Central memory CD8-positive, alpha-beta T cell (primary cell): Measurements from ENCODE around the gene XKR8.

Experiments used
- ATAC-seq: fragments of 150-1000 bp; cut with Tn5 transposase; replicated peaks from 2 replicates; pipeline ENCODE4 v1.10.0; 2022; ENCODE audit warnings: mild to moderate bottlenecking, moderate FRiP score, moderate number of reproducible peaks; ENCODE audit not compliant: poor library complexity, severe bottlenecking; ENCODE audit errors: extremely low read depth
- DNase-seq, 2 donors: peaks; one replicate each; pipeline ENCODE4 v3.0.0; 2021; ENCODE audit warnings: low spot score in 2 of 2
- H3K27ac Mint-ChIP-seq: one replicate; pipeline ENCODE4 v1.8.0; 2022; ENCODE audit warnings: low read depth, mild to moderate bottlenecking, moderate library complexity, mixed read lengths
- H3K27me3 Mint-ChIP-seq: one replicate; pipeline ENCODE4 v1.8.0; 2022; ENCODE audit warnings: mixed read lengths
- H3K36me3 Mint-ChIP-seq: one replicate; pipeline ENCODE4 v1.8.0; 2022; ENCODE audit warnings: mild to moderate bottlenecking, moderate library complexity, mixed read lengths; ENCODE audit not compliant: insufficient read depth
- H3K4me1 Mint-ChIP-seq: one replicate; pipeline ENCODE4 v1.8.0; 2022; ENCODE audit warnings: mixed read lengths
- H3K4me3 Mint-ChIP-seq: one replicate; pipeline ENCODE4 v1.8.0; 2022; ENCODE audit warnings: mild to moderate bottlenecking, moderate library complexity, mixed read lengths
- H3K9me3 Mint-ChIP-seq: one replicate; pipeline ENCODE4 v1.8.0; 2022; ENCODE audit warnings: mixed read lengths

XKR8 gene

GRCh38 chr1:27960762-27961645 is 1.2 kb downstream of the XKR8 start:
- Mint-ChIP-seq H3K9me3 (no peaks in the 10 kb centered on the region), H3K36me3 (peaks cover 12% of the 10 kb centered on the region), H3K4me3 (peak overlapping the region; percentile 81), H3K27me3 (peaks cover 7% of the 10 kb centered on the region), H3K4me1 (peaks cover 17% of the 10 kb centered on the region), H3K27ac (peak overlapping the region; percentile 72)
- ATAC-seq (no peak), DNase-seq (no peak)

DNA sequence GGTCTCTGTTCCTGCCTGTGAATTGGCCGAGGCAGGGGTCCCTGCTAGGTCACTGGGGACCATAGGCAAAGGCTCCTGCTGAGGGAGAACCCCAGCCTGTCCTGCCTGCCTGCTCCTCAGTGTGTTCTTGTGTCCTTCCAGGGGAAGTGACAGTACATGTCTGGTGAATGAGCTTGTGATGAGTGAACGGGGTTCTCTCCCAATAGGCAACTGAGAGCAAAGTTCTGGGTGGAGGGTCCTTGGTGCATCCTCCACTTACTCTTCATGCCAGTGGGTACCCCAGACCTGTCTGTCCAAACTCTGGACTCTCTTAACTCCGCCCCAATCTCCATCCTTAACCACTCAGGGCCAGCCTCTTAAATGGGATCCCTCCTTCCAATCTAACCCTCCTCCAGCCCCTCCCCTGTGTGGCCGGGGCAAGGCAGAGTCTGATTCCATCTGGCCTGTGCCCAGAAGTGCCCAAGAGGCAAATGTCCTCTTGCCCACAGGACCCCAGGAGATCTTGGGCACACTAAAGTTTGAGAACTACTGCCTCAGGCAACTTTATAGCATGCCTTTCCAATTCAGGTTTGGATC is 2.0 kb downstream of the XKR8 start:
- peak overlapping the region; percentile 81 for H3K4me3 Mint-ChIP-seq
- peaks cover under 1% of the 10 kb centered on the region for H3K27me3 Mint-ChIP-seq
- peaks cover 17% of the 10 kb centered on the region for H3K4me1 Mint-ChIP-seq
- DNase-seq (no peak), ATAC-seq (no peak)
- H3K27ac Mint-ChIP-seq, result peak overlapping the region; percentile 50
- no peaks in the 10 kb centered on the region for H3K9me3 Mint-ChIP-seq
- peaks cover 15% of the 10 kb centered on the region for H3K36me3 Mint-ChIP-seq

- ATAC-seq, result no peak
- peaks cover 21% of the 10 kb centered on the region for H3K36me3 Mint-ChIP-seq
- peaks cover 20% of the 10 kb centered on the region for H3K4me1 Mint-ChIP-seq
- DNase-seq, result no peak
- H3K27me3 Mint-ChIP-seq, result no peaks in the 10 kb centered on the region
- H3K9me3 Mint-ChIP-seq, result no peaks in the 10 kb centered on the region
- no peak overlapping the region for H3K4me3 Mint-ChIP-seq
- H3K27ac Mint-ChIP-seq, result no peak overlapping the region
Measured at GRCh38 chr1:27963393-27963792, 3.6 kb downstream of the XKR8 start.

- peak overlapping the region; percentile 29 for H3K27ac Mint-ChIP-seq
- peaks cover 23% of the 10 kb centered on the region for H3K36me3 Mint-ChIP-seq
- no peaks in the 10 kb centered on the region for H3K9me3 Mint-ChIP-seq
- H3K4me1 Mint-ChIP-seq, result peaks cover 20% of the 10 kb centered on the region
- ATAC-seq, result no peak
- DNase-seq, result no peak
- H3K27me3 Mint-ChIP-seq, result no peaks in the 10 kb centered on the region
- no peak overlapping the region for H3K4me3 Mint-ChIP-seq
Measured at GRCh38 chr1:27966402-27967105, 6.8 kb downstream of the XKR8 start.

DNA sequence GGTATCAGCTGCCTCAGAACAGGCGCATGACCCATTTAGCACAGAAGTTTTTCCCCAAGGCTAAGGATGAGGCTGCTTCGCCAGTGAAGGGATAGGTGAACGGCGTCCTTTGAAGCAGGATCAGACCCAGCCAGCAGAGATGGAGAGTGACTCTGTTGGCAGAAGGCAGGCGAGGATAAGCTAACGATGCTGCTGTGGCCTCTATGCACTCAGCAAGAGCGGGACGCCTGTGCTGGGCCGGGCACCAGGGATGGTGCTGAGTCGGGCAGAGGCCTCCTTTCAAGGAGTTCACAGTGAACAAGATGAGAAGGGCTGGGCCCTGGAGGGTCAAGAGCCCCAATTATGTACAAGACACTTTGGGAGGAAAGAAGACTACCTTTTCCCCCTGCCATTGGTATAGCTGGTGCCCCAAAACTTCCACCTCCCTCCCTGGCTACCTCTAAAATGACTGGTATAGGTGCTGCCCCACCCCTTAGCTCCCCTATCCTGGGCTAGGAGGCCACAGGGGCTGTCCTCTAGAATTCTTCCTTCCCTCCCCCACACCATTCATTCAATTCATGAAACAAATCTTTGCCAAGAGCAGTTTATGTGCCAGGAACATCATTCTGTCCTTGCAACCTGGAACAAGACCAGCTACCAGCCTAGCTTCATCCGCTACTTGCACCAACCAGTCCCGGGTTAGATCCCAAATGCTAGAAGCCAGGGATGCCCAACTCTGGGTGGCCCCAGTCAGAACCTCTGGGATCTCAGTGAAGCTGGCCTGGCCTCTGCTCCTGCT is 7.5 kb downstream of the XKR8 start:
- DNase-seq, result no peak
- ATAC-seq, result no peak
- Mint-ChIP-seq H3K36me3 (peaks cover 23% of the 10 kb centered on the region), H3K9me3 (no peaks in the 10 kb centered on the region), H3K27me3 (no peaks in the 10 kb centered on the region), H3K27ac (peak overlapping the region; percentile 29), H3K4me1 (peaks cover 14% of the 10 kb centered on the region), H3K4me3 (no peak overlapping the region)

DNA sequence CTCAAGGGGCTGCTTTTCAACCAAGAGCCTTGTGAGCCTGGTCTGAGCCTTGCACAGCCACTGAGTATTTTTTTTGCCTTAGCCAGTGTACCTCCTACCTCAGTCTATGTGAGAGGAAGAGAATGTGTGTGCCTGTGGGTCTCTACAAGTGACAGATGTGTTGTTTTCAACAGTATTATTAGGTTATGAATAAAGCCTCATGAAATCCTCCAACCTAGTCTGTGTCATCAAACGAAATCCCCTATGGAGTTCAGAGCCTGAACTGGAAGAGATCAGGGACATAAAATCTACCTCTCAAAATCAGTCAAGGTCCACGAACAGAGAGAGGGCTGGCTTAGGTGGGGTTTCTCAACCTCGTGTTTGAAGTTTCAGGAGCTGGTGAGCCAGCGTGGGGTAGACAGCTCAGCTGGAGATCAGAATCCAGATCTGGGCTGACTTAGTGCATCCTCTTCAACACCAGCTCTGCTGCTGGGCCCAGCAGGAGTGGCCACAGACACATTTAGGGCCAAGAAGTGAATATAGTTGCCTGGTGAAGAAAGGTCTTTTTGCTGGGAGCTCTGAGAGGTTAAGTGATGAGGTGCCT is 8.2 kb downstream of the XKR8 start:
- peaks cover 24% of the 10 kb centered on the region for H3K36me3 Mint-ChIP-seq
- no peaks in the 10 kb centered on the region for H3K9me3 Mint-ChIP-seq
- DNase-seq (no peak), ATAC-seq (no peak)
- no peak overlapping the region for H3K27ac Mint-ChIP-seq
- no peak overlapping the region for H3K4me3 Mint-ChIP-seq
- H3K4me1 Mint-ChIP-seq, result peaks cover 14% of the 10 kb centered on the region
- H3K27me3 Mint-ChIP-seq, result no peaks in the 10 kb centered on the region

DNA sequence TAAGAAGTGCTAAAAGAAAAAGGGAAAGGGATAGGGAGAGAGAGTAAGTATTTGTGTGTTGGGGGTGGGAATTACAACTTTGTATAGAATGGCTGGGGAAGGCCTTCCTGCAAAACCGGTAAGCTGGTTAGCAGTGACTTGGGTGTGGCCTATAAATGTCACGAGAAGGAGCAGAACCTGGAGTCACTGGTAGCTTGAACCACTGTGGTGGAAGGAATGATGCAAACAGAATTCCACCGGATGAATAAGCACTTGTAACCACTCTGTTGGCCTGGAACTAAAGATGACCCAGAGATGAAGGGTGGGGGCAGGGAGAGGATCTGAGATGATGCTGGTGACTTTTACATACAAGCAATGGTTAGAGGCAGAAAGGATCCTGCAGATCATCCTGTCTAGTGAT is 8.9 kb downstream of the XKR8 start:
- no peaks in the 10 kb centered on the region for H3K27me3 Mint-ChIP-seq
- no peak overlapping the region for H3K27ac Mint-ChIP-seq
- H3K4me1 Mint-ChIP-seq, result peaks cover 14% of the 10 kb centered on the region
- no peak for ATAC-seq
- no peak overlapping the region for H3K4me3 Mint-ChIP-seq
- no peaks in the 10 kb centered on the region for H3K9me3 Mint-ChIP-seq
- peaks cover 29% of the 10 kb centered on the region for H3K36me3 Mint-ChIP-seq
- DNase-seq, result no peak

GRCh38 chr1:27970401-27970800 is 10.6 kb downstream of the XKR8 start:
- ATAC-seq, result no peak
- Mint-ChIP-seq H3K4me1 (peaks cover 14% of the 10 kb centered on the region), H3K27ac (no peak overlapping the region), H3K36me3 (peaks cover 24% of the 10 kb centered on the region), H3K27me3 (no peaks in the 10 kb centered on the region), H3K9me3 (no peaks in the 10 kb centered on the region), H3K4me3 (no peak overlapping the region)
- no peak for DNase-seq

DNA sequence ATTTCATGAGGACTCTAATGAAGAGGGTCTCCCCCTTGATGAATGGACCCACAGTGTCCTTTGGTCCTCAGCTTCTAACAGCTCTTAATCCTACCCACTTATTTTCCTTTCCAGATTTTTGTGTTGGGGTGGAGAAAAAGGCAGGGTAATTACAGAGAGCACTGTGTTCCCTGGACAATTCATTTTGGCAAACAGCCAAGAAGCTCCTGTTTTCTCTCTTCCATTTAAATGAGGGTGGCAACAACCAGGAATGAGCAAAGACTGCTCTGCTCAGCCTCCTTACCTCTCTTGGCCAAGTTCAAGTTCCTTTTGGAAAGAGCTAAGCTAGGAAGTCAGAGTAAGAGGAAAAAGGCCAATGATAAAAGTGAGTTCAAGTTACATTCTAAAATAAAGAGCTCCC is 11.9 kb downstream of the XKR8 start:
- DNase-seq (no peak), ATAC-seq (no peak)
- no peaks in the 10 kb centered on the region for H3K27me3 Mint-ChIP-seq
- H3K4me1 Mint-ChIP-seq, result peaks cover 14% of the 10 kb centered on the region
- peaks cover 20% of the 10 kb centered on the region for H3K36me3 Mint-ChIP-seq
- no peaks in the 10 kb centered on the region for H3K9me3 Mint-ChIP-seq
- H3K27ac Mint-ChIP-seq, result no peak overlapping the region
- H3K4me3 Mint-ChIP-seq, result no peak overlapping the region

- Mint-ChIP-seq H3K4me1 (peaks cover 14% of the 10 kb centered on the region), H3K27ac (no peak overlapping the region), H3K27me3 (no peaks in the 10 kb centered on the region), H3K4me3 (no peak overlapping the region), H3K9me3 (no peaks in the 10 kb centered on the region), H3K36me3 (peaks cover 19% of the 10 kb centered on the region)
- DNase-seq (no peak), ATAC-seq (no peak)
Measured at GRCh38 chr1:27972141-27972540, 12.4 kb downstream of the XKR8 start.

- H3K4me3 Mint-ChIP-seq, result no peak overlapping the region
- no peak for ATAC-seq
- H3K27ac Mint-ChIP-seq, result no peak overlapping the region
- DNase-seq, result no peak
- peaks cover 6% of the 10 kb centered on the region for H3K4me1 Mint-ChIP-seq
- H3K36me3 Mint-ChIP-seq, result peaks cover 18% of the 10 kb centered on the region
- no peaks in the 10 kb centered on the region for H3K9me3 Mint-ChIP-seq
- H3K27me3 Mint-ChIP-seq, result no peaks in the 10 kb centered on the region
Measured at GRCh38 chr1:27973771-27974416, 14.1 kb downstream of the XKR8 start.

DNA sequence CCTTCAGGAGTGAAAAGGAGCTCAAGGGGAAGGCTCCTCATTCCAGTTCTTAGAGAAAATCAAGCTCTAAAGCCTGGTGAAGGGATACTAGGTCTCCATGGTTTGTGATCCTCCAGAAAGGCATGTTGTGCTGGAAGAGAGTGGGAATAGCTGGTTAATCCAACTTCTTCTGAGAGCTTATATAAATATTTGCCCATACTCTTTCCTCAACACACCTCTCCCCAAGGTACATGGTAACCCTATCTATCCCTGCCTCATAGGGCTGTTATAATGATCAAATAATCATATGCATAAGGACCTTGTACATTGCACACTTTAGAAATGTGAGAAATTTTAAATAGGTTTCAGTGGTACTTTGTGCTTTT is 14.6 kb downstream of the XKR8 start:
- Mint-ChIP-seq H3K27me3 (no peaks in the 10 kb centered on the region), H3K4me3 (no peak overlapping the region), H3K9me3 (no peaks in the 10 kb centered on the region), H3K36me3 (peaks cover 15% of the 10 kb centered on the region), H3K4me1 (peaks cover 5% of the 10 kb centered on the region), H3K27ac (no peak overlapping the region)
- no peak for DNase-seq
- ATAC-seq, result no peak
